NCI-H748 treated with DMSO at 0.1 percent for 48 hours (cell line): ENCODE measurements around the gene SLC38A8.

Experiments used
- DNase-seq: peaks from one replicate; lab custom pipeline; 2025; lab: John Stamatoyannopoulos, UW

The SLC38A8 gene

DNA sequence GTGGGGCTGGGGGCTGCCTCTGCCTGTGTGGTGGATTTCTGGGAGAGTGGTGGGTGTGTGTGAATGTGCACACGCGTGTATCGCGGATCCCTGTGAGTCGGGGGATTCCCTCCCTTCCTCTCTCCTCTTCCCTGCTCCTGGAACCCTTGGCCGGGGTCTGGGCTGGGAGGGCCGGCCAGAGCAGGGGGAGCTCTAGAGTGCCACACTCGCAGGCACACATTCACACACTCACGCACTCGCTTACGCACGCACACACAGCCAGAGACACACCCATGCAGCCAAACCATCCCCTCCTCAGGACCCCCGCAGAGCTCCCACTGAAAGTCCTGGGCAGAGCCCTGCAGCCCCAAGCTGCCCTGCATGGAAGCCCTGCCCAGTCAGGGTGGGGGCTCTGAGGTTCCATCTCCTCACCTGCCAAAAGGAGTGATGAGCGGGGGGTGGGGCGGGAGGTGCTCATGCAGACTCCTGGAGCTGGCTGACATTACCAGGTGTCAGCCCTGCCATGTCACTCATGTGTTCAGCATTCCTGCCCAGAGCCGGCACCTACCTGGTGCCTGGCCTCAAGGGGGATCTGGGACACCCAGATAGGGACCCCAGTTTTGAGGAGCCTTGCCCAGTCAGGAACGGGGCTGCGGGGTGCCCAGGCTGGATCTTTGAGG, 72.7 kb downstream of the SLC38A8 start:
- DNase-seq, result no peak

DNA sequence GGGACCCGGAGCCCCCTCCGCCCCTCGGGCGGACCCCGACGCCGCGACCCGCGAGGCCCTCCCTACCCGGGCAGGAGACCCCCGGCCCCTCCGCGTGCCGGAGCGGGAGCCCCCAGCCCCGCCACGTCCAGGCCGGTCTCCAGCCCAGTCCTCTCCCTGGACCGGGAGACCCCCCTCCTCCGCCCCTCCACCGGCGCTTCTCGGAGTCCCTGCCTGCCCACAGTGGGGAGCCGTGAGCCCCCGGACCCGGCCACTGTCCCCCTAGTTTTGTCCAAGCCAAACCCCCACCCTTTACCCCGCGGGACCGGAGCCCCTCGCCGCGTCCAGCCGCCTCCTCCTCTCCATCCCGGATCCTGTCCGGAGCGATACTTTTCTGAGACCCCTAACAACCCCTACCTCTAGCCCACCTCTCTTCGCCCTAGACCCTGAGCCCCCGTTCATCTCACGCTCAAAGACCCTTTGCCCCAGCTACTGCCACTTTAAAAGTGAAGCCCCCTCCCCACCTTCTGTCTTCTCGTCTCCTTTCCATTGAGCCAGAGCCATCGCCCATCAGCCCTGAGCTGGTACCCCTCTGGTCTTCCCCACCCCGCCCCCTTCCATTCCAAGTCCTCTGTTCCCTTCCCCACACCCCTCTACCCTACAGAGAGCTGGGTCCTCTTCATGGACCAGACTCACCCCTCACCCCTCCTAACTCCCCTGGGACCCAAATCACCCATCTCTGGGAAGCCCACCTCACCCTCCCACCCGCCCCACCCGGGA, 73.5 kb downstream of the SLC38A8 start:
- DNase-seq, result no peak

DNA sequence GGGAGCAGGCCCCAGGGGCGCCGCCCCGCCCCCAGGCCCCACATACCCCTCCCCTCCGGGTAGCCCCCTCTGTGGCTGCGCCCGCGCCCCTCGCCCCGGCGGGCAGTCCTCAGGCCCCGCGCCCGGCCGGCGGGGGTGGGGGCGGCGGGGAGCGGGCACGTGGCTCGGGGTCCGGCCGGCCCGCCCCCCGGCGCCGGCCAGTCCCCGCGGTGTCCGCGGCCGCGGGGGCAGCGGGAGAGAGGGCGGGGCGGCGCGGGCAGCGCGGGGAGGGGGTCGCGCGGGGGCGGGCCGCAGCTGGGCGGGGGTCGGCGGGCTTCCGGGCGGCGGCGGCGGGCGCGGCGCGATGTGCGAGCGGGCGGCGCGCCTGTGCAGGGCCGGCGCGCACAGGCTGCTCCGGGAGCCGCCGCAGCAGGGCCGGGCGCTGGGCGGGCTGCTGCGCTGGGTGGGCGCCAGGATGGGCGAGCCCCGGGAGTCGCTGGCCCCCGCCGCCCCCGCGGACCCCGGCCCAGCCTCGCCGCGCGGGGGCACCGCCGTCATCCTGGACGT, 74.2 kb downstream of the SLC38A8 start:
- no peak for DNase-seq

DNA sequence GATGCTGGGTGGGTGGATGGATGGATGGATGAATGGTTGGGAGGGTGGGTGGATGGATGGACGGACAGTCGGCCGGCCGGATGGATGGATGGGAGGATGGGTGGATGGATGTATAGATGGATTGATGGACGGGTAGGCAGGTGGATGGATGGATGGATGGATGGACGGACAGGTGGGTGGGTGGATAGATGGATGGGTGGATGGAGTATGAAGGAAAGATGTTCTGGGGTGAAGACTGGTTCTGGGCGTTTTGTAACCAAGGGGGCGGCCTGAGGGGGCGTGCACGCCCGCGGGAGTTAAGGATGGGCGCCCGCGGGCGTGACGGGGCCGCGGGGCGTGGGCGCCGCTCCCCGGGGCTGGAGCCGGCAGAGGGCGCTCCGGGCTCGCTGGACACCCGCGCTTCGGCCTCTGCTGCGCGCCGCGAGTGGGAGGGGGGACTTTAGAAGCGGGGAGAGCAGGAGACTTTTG, 74.7 kb downstream of the SLC38A8 start, which contains the start of gene NECAB2:
Gene NECAB2, plus strand, starts transcription at position 407 of the 468 bp plus-strand sequence. CDS start 405 bp downstream, outside the sequence.
- DNase-seq, result no peak

DNA sequence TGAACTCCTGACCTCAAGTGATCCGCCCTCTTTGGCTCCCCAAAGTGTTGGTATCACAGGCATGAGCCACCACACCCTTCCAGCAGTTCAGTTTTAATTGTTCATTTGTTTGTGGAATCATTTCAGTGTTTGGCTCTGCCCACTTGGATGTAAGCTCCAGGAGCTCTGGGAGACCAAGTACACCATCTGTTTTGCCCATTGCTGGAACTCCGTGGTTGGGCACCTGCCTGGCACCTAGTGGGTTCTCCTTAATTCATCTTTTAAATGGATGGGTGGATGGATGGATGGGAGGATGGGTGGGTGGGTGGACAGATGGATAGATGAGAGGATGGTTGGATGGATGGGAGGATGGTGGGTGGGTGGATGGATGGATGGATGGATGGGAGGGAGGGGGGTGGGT, 75.5 kb downstream of the SLC38A8 start:
- DNase-seq, result no peak

DNA sequence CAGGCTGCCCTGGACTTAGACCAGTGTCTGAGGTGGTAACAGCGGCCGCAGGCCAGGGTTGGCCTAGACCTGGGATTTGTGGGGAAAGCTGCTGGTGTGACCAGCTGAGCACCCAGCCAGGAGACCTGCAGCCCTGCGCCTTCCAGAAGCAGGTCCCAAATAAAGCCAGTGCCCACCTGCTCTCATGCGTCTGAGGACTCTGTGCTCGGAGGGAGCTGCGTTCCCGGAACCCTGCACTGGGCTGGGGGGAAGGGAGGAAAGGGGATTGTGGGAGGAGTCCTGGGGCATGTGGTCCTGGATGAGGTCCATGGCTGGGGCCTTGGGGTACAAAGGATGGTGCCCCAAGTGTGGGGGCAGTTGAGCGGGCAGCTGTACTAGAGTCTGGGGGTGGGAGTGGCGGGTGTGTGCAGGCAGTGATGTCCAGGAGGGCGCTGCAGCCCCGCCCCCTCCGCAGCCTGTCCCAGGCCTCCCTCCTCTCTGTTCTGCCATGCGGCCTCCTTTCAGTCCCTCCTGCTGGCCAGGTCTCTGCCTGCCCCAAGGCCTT, 76.4 kb downstream of the SLC38A8 start:
- DNase-seq, result no peak

DNA sequence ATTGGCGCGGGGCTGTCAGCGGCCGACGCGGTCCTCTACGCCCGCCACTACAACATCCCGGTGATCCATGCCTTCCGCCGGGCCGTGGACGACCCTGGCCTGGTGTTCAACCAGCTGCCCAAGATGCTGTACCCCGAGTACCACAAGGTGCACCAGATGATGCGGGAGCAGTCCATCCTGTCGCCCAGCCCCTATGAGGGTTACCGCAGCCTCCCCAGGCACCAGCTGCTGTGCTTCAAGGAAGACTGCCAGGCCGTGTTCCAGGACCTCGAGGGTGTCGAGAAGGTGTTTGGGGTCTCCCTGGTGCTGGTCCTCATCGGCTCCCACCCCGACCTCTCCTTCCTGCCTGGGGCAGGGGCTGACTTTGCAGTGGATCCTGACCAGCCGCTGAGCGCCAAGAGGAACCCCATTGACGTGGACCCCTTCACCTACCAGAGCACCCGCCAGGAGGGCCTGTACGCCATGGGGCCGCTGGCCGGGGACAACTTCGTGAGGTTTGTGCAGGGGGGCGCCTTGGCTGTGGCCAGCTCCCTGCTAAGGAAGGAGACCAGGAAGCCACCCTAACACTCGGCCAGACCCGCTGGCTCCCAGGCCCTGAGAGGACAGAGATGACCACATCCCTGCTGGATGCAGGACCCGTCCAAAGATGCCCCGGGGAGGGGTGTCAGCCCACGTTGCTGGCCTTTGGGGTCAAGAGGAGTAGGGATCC, 77.0 kb downstream of the SLC38A8 start:
- DNase-seq, result no peak

DNA sequence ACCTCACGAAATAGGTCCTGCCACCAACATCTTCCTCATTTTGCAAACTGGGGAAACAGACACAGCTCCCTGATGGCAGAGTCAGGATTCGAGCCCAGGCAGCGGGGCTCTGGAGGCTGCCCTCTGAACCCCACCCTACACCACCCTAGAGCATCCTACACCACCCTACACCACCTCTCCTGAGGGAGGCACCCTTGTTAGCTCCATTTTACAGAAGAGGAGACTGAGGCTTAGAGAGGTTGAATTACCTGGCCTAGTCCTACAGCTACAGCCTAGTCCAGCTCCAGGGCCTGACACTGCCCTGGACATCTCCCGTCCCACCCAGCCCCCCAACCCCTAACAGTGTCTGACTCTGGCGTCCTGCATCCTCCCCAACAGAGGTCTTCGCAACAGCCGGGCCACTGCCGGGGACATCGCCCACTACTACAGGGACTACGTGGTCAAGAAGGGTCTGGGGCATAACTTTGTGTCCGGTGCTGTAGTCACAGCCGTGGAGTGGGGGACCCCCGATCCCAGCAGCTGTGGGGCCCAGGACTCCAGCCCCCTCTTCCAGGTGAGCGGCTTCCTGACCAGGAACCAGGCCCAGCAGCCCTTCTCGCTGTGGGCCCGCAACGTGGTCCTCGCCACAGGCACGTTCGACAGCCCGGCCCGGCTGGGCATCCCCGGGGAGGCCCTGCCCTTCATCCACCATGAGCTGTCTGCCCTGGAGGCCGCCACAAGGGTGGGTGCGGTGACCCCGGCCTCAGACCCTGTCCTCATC, 77.7 kb downstream of the SLC38A8 start:
- no peak for DNase-seq

DNA sequence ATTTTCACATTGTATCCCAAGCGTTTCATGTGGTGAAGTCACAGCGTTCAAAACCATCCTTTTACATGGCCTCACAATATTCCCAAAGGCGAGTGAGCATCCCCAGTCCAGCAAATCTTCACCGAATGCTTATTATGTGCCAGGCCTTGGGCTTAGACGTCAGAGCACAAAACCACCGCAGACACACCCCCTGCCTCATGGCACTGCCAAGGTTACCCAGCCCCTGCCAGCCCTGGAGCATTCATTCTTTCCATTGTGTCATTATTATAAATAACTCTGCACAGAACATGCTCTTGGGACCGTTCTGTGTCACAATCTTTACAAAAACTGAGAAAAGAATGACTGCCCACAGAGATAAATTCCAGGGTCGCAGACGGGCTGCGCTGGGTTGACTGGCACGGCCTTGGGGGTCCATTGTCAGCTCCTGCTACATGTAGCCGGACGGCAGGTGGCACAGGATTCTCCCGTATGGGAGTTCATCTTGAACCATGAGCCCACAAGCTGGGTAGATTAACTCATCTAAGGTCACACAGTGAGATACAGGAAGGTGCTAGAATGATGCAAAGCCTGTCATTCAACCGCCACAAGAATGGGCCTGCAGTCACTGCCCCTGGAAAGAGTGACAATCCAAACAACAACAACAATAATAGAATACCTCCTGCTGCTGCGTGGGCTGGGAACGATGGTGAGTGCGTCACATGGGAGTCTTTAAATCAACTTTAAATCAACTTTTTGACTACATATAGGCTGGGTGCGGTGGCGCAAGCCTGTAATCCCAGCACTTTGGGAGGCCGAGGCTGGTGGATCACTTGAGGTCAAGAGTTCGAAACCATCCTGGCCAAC, 79.1 kb downstream of the SLC38A8 start:
- no peak for DNase-seq

DNA sequence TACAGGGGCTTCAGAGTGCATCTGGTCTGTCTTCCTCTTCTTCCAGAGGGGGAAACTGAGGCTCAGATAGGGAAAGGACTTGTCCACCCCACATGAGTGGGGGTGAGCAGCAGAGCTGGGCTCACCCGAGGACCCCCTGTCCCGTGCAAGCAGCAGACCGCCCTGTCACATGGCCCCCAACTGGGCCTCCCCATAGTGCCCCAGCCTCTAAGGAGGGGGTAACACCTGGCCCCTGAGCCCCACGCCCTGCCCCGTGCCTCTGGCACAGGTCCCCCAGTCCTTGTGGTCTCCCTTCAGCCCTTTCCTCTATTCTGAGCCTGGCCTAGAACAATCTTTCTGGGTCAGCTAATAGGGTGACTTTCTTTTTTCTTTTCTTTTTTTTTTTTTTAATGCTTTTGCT, 81.0 kb downstream of the SLC38A8 start:
- DNase-seq, result no peak

DNA sequence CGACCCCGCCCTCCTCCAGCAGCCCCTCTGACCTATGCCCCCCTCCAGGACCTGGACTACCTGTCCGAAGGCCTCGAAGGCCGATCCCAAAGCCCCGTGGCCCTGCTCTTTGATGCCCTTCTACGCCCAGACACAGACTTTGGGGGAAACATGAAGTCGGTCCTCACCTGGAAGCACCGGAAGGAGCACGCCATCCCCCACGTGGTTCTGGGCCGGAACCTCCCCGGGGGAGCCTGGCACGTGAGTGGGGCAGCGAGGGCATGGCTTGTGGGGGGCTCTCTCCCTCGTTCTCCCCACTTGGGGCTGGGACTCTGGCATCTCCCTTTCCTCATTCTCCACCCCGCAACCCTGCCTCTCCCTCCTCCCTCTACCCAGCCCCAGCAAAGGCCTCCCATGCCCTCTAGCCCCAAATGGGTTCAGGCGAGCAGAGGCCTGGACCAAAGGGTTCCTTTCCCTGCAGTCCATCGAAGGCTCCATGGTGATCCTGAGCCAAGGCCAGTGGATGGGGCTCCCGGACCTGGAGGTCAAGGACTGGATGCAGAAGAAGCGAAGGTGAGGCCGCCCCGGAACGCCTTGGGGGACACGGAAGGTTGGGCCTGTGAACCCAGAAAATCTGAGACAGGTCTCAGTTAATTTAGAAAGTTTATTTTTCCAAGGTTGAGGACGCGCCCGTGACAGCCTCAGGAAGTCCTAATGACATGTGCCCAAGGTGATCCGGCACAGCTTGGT, 81.9 kb downstream of the SLC38A8 start:
- no peak for DNase-seq
